Measurements from ENCODE around the gene DACT3.

The DACT3 gene

GRCh38 chr19:46603195-46603637 lies 57.8 kb downstream of the DACT3 start:
- Histone ChIP-seq H3K27me3 (ENCODE audit: insufficient read depth, low read length) (no peaks in the 10 kb centered on the region), H3K4me1 (ENCODE audit: control insufficient read depth in 1 of 2, insufficient read depth in 2 of 2, low read length in 2 of 2) (peaks cover 11 to 13% of the 10 kb centered on the region in 2 experiments), H3K36me3 (ENCODE audit: control insufficient read depth in 1 of 2, insufficient read depth in 2 of 2, low read length in 2 of 2) (peaks cover 30 to 39% of the 10 kb centered on the region in 2 experiments), H3K9ac (ENCODE audit: low read length) (no peak overlapping the region), H3K4me2 (ENCODE audit: low read length) (peak overlapping the region; percentile 90), H2BK12ac (ENCODE audit: low read length) (no peak overlapping the region), H3K23ac (ENCODE audit: low read length) (no peak overlapping the region), H4K12ac (ENCODE audit: low read depth, low read length) (no peak overlapping the region), H3K79me2 (ENCODE audit: control insufficient read depth, insufficient read depth, low read length, poor library complexity) (peaks cover 26% of the 10 kb centered on the region), H3K14ac (ENCODE audit: low read length) (no peak overlapping the region), H2AFZ (ENCODE audit: insufficient read depth, low read length, poor library complexity) (no peak overlapping the region), H2BK5ac (ENCODE audit: low read depth, low read length, poor library complexity) (no peak overlapping the region), H3K18ac (ENCODE audit: low read length) (no peak overlapping the region), H3K9me3 (ENCODE audit: insufficient read depth, low read depth, low read length) (peaks cover 2% of the 10 kb centered on the region), H2AK5ac (ENCODE audit: low read length) (no peak overlapping the region), H3K27ac (ENCODE audit: low read depth, low read length) (no peak overlapping the region), H3K79me1 (ENCODE audit: low read length) (peaks cover 14% of the 10 kb centered on the region), H4K91ac (ENCODE audit: low read depth, low read length) (no peak overlapping the region), H3K4me3 (ENCODE audit: low read depth, low read length) (no peak overlapping the region), H2BK120ac (ENCODE audit: insufficient read depth, low read length, poor library complexity) (no peak overlapping the region), H3K4ac (ENCODE audit: low read depth, low read length) (peak overlapping the region; percentile 93), H4K8ac (ENCODE audit: low read depth, low read length) (no peak overlapping the region)
- no CpG with 5 or more reads among the region's 2 CpGs for WGBS (ENCODE audit: extremely low coverage, insufficient coverage, insufficient read length)
- DNase-seq, result no peak

GRCh38 chr19:46602392-46603194 lies 58.4 kb downstream of the DACT3 start:
- no peak overlapping the region for H2AK5ac ChIP-seq (ENCODE audit: low read length)
- DNase-seq, result no peak
- H3K9ac ChIP-seq (ENCODE audit: low read length), result no peak overlapping the region
- peak overlapping the region; percentile 95 for H3K4me3 ChIP-seq (ENCODE audit: low read depth, low read length)
- H2BK5ac ChIP-seq (ENCODE audit: low read depth, low read length, poor library complexity), result no peak overlapping the region
- no peak overlapping the region for H3K23ac ChIP-seq (ENCODE audit: low read length)
- H4K12ac ChIP-seq (ENCODE audit: low read depth, low read length), result no peak overlapping the region
- peak overlapping the region; percentile 90 for H3K4me2 ChIP-seq (ENCODE audit: low read length)
- no peak overlapping the region for H2BK120ac ChIP-seq (ENCODE audit: insufficient read depth, low read length, poor library complexity)
- WGBS (ENCODE audit: extremely low coverage, insufficient coverage, insufficient read length), result no CpG with 5 or more reads among the region's 23 CpGs
- H3K4me1 ChIP-seq (ENCODE audit: control insufficient read depth in 1 of 2, insufficient read depth in 2 of 2, low read length in 2 of 2), result peaks cover 11 to 13% of the 10 kb centered on the region in 2 experiments
- no peak overlapping the region for H3K18ac ChIP-seq (ENCODE audit: low read length)
- peaks cover 24 to 33% of the 10 kb centered on the region in 2 experiments for H3K36me3 ChIP-seq (ENCODE audit: control insufficient read depth in 1 of 2, insufficient read depth in 2 of 2, low read length in 2 of 2)
- H2BK12ac ChIP-seq (ENCODE audit: low read length), result no peak overlapping the region
- no peak overlapping the region for H3K14ac ChIP-seq (ENCODE audit: low read length)
- peaks cover 26% of the 10 kb centered on the region for H3K79me2 ChIP-seq (ENCODE audit: control insufficient read depth, insufficient read depth, low read length, poor library complexity)
- no peak overlapping the region for H4K8ac ChIP-seq (ENCODE audit: low read depth, low read length)
- peak overlapping the region; percentile 93 for H3K4ac ChIP-seq (ENCODE audit: low read depth, low read length)
- H4K91ac ChIP-seq (ENCODE audit: low read depth, low read length), result no peak overlapping the region
- peaks cover 14% of the 10 kb centered on the region for H3K79me1 ChIP-seq (ENCODE audit: low read length)
- H3K27ac ChIP-seq (ENCODE audit: low read depth, low read length), result no peak overlapping the region
- no peaks in the 10 kb centered on the region for H3K27me3 ChIP-seq (ENCODE audit: insufficient read depth, low read length)
- no peak overlapping the region for H2AFZ ChIP-seq (ENCODE audit: insufficient read depth, low read length, poor library complexity)
- H3K9me3 ChIP-seq (ENCODE audit: insufficient read depth, low read depth, low read length), result peaks cover 2% of the 10 kb centered on the region

GRCh38 chr19:46601318-46602224 lies 59.4 kb downstream of the DACT3 start, which contains the start of gene CALM3:
Gene CALM3, plus strand, starts transcription at chr19:46601330. Its CDS starts 105 bp downstream, at chr19:46601435.
- peak within 1 kb of the TSS; percentile 98 for H2BK120ac ChIP-seq (ENCODE audit: insufficient read depth, low read length, poor library complexity)

More at GRCh38 chr19:46601318-46602224, 59.4 kb downstream of the DACT3 start, which contains the start of gene CALM3:
- peaks cover 14% of the 10 kb centered on the region for H3K79me1 ChIP-seq (ENCODE audit: low read length)
- H3K36me3 ChIP-seq (ENCODE audit: control insufficient read depth in 1 of 2, insufficient read depth in 2 of 2, low read length in 2 of 2), result peaks cover 14 to 23% of the 10 kb centered on the region in 2 experiments
- H3K9ac ChIP-seq (ENCODE audit: low read length), result peak within 1 kb of the TSS; percentile 97
- H2AK5ac ChIP-seq (ENCODE audit: low read length), result peak within 1 kb of the TSS; percentile 65
- H3K9me3 ChIP-seq (ENCODE audit: insufficient read depth, low read depth, low read length), result peaks cover 2% of the 10 kb centered on the region
- H3K4ac ChIP-seq (ENCODE audit: low read depth, low read length), result peak within 1 kb of the TSS; percentile 99
- no peaks in the 10 kb centered on the region for H3K27me3 ChIP-seq (ENCODE audit: insufficient read depth, low read length)
- peak within 1 kb of the TSS; percentile 95 for H3K4me3 ChIP-seq (ENCODE audit: low read depth, low read length)
- peak within 1 kb of the TSS; percentile 89 for H3K27ac ChIP-seq (ENCODE audit: low read depth, low read length)
- peak within 1 kb of the TSS; percentile 96 for H3K14ac ChIP-seq (ENCODE audit: low read length)
- peak within 1 kb of the TSS; percentile 90 for H3K4me2 ChIP-seq (ENCODE audit: low read length)
- peak within 1 kb of the TSS; percentile 50 for H2BK12ac ChIP-seq (ENCODE audit: low read length)
- peak within 1 kb of the TSS; percentile 97 for H4K91ac ChIP-seq (ENCODE audit: low read depth, low read length)
- DNase-seq, result no peak
- H3K18ac ChIP-seq (ENCODE audit: low read length), result peak within 1 kb of the TSS; percentile 92
- WGBS (ENCODE audit: extremely low coverage, insufficient coverage, insufficient read length), result no CpG with 5 or more reads among the region's 51 CpGs
- no peak within 1 kb of the TSS for H3K23ac ChIP-seq (ENCODE audit: low read length)
- peak within 1 kb of the TSS; percentile 88 for H4K8ac ChIP-seq (ENCODE audit: low read depth, low read length)
- H3K79me2 ChIP-seq (ENCODE audit: control insufficient read depth, insufficient read depth, low read length, poor library complexity), result peaks cover 26% of the 10 kb centered on the region
- H2AFZ ChIP-seq (ENCODE audit: insufficient read depth, low read length, poor library complexity), result peak within 1 kb of the TSS; percentile 94
- H2BK5ac ChIP-seq (ENCODE audit: low read depth, low read length, poor library complexity), result peak within 1 kb of the TSS; percentile 96
- H3K4me1 ChIP-seq (ENCODE audit: control insufficient read depth in 1 of 2, insufficient read depth in 2 of 2, low read length in 2 of 2), result peaks cover 11 to 13% of the 10 kb centered on the region in 2 experiments
- peak within 1 kb of the TSS; percentile 86 for H4K12ac ChIP-seq (ENCODE audit: low read depth, low read length)
